ENCODE data around the gene DHRS1.

The DHRS1 gene

DNA sequence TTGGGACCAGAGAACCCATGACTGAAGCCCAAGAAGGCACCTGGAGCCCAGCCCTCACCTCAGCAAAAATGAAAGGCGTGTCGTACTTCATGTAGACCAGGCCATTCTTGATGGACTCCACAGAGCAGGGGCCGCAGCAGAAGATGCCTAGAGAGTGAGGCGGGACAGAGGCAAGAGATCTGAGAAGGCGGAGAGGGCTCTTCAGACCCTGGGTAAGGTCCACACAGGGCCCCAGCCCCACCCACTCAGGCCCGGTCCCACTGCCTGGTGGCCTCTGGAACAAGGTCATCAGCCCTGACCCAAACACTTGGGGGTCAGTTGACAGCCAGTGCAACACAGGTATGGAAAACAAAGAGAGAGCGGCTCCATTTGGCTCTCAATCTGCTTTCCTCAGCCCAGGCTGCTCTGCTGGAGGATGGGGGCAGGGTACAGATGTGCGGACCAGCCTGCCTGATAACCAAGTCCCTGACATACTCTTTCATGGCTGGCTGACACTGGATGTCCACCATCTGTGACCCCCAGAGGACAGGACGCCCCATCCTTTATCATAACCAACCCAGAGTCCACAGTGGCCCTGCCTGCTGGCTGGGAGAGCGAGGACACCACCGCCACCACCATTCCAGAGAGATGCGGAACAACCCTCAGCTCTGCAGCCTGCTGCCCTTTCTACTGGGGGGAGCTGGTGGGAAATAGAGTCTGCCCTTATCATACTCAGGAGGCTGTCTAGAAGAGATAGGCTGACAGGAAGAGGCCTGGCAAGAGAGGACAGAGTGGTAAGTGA lies 43.5 kb downstream of the DHRS1 start:
- Histone ChIP-seq H3K27ac (ENCODE audit: insufficient read depth in 1 of 2, low read depth in 1 of 2, low read length in 2 of 2, poor library complexity in 1 of 2, severe bottlenecking in 2 of 2) (no peak overlapping the region), H3K9me3 (ENCODE audit: control extremely low read depth in 1 of 5, control insufficient read depth in 4 of 5, insufficient read depth in 2 of 5, low read depth in 1 of 5, low read length in 4 of 5) (no peaks in the 10 kb centered on the region), H3K4me3 (ENCODE audit: control insufficient read depth in 1 of 7, extremely low read depth in 1 of 7, insufficient read depth in 4 of 7, low read depth in 2 of 7, low read length in 6 of 7) (no peak overlapping the region), H3K27me3 (replicated peaks in 2 of 5; ENCODE audit: control insufficient read depth in 4 of 5, insufficient read depth in 5 of 5, low read length in 4 of 5) (no peaks in the 10 kb centered on the region), H3K36me3 (ENCODE audit: control insufficient read depth in 4 of 4, insufficient read depth in 4 of 4, low read length in 3 of 4) (peaks cover 0 to 4% (median 0%) of the 10 kb centered on the region in 4 experiments), H3K4me1 (ENCODE audit: control extremely low read depth in 1 of 4, control insufficient read depth in 4 of 4, insufficient read depth in 4 of 4, low read length in 3 of 4) (no peaks in the 10 kb centered on the region)
- ChIA-PET POLR2A (interaction anchor here (1.1 kb wide), 2 partner anchors 18 to 40 kb away, joined by 3 to 4 read pairs; partner anchors contain the start of gene MDP1), CTCF (interaction anchor here (0.6 to 3.6 kb wide), 7 partner anchors 9 to 133 kb away, joined by 3 to 12 read pairs (median 4); partner anchors contain the start of genes MDP1 and TINF2)
- DNase-seq, result peak in 2 of 3 donors; percentile 23 to 58
- 99% methylated on average over 7 of the region's 12 CpGs for WGBS (ENCODE audit: insufficient coverage)

- Histone ChIP-seq H3K4me1 (ENCODE audit: control extremely low read depth in 1 of 4, control insufficient read depth in 4 of 4, insufficient read depth in 4 of 4, low read length in 3 of 4) (no peaks in the 10 kb centered on the region), H3K27me3 (replicated peaks in 2 of 5; ENCODE audit: control insufficient read depth in 4 of 5, insufficient read depth in 5 of 5, low read length in 4 of 5) (no peaks in the 10 kb centered on the region), H3K4me3 (ENCODE audit: control insufficient read depth in 1 of 7, extremely low read depth in 1 of 7, insufficient read depth in 4 of 7, low read depth in 2 of 7, low read length in 6 of 7) (no peak overlapping the region), H3K27ac (ENCODE audit: insufficient read depth in 1 of 2, low read depth in 1 of 2, low read length in 2 of 2, poor library complexity in 1 of 2, severe bottlenecking in 2 of 2) (no peak overlapping the region), H3K36me3 (ENCODE audit: control insufficient read depth in 4 of 4, insufficient read depth in 4 of 4, low read length in 3 of 4) (peaks cover 0 to 4% (median 0%) of the 10 kb centered on the region in 4 experiments), H3K9me3 (ENCODE audit: control extremely low read depth in 1 of 5, control insufficient read depth in 4 of 5, insufficient read depth in 2 of 5, low read depth in 1 of 5, low read length in 4 of 5) (no peaks in the 10 kb centered on the region)
- WGBS (ENCODE audit: insufficient coverage), result 95% methylated on average over 5 of the region's 8 CpGs
- no peak for DNase-seq
- CTCF ChIA-PET, result interaction anchor here (0.5 to 3.6 kb wide), 8 partner anchors 8 to 713 kb away, joined by 3 to 12 read pairs (median 5); partner anchors contain the start of genes MDP1 and TINF2
- POLR2A ChIA-PET, result interaction anchor here (1.1 kb wide), 1 partner anchor 17 kb away, joined by 4 read pairs; no protein-coding TSS in a partner anchor
Observed at GRCh38 chr14:24255438-24255837, 44.1 kb downstream of the DHRS1 start.

DNA sequence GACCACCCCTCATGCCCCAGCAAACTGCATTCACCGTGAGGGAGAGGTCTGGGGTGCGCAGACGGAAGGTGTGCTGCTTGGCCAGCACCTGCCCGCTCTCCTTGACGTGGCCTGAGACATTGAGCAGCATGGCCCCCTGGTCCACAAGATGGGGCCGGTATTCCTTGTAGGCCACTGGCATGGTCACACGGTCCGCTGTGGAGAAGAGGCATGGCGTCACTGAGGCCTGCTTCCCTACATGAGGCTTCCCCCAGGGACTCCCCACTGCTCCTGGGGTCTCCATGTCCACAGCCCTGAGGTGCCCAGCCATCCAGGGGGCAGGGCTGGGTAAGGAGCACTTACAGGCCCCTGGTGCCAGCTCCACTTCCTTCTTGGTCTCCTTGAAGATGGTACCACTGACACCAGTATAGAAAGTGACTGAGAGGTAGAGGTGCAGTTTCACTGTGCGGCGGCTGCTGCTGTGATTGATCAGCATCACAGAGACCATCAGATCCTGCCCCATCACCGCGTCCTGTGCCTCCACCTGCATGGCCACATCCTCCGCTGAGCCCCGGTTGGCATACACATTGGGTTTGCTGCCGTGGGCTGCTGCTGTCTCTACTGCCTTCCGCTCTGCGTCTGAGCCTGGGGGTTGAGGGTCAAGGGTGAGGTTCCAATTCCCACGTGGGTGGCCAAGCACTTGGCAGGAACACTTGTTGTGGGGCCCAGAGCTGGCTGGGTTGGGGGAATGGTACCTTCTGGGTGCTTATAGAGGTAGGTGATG lies 44.8 kb downstream of the DHRS1 start:
- Histone ChIP-seq H3K4me1 (ENCODE audit: control extremely low read depth in 1 of 4, control insufficient read depth in 4 of 4, insufficient read depth in 4 of 4, low read length in 3 of 4) (no peaks in the 10 kb centered on the region), H3K27me3 (replicated peaks in 2 of 5; ENCODE audit: control insufficient read depth in 4 of 5, insufficient read depth in 5 of 5, low read length in 4 of 5) (no peaks in the 10 kb centered on the region), H3K9me3 (ENCODE audit: control extremely low read depth in 1 of 5, control insufficient read depth in 4 of 5, insufficient read depth in 2 of 5, low read depth in 1 of 5, low read length in 4 of 5) (no peaks in the 10 kb centered on the region), H3K27ac (ENCODE audit: insufficient read depth in 1 of 2, low read depth in 1 of 2, low read length in 2 of 2, poor library complexity in 1 of 2, severe bottlenecking in 2 of 2) (no peak overlapping the region), H3K36me3 (ENCODE audit: control insufficient read depth in 4 of 4, insufficient read depth in 4 of 4, low read length in 3 of 4) (peaks cover 0 to 4% (median 0%) of the 10 kb centered on the region in 4 experiments), H3K4me3 (ENCODE audit: control insufficient read depth in 1 of 7, extremely low read depth in 1 of 7, insufficient read depth in 4 of 7, low read depth in 2 of 7, low read length in 6 of 7) (no peak overlapping the region)
- ChIA-PET POLR2A (no interaction called here), CTCF (interaction anchor here (0.5 to 4.8 kb wide), 9 partner anchors 8 to 713 kb away, joined by 3 to 27 read pairs (median 6); partner anchors contain the start of genes MDP1, RABGGTA and TINF2)
- no peak for DNase-seq
- WGBS (ENCODE audit: insufficient coverage), result 96% methylated on average over 19 of the region's 19 CpGs

DNA sequence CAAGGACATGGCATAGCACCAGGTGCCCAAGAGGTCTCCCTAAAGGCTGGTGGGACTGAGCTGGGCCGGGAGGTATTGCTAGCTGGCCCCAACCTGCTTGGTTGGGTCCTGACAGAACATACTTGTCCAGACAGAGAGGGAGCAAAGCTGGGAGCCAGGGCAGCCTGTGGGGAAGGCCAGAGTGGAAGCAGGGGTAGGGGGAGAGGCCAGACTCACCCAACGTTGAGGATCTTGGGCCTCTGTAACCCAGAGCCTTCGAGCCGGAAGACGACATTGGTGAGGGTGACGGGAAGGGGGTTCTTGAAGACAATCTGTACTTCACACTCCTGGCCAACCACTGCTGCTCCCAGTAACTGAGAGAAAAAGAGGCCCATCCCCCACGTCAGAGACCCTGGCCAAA lies 45.6 kb downstream of the DHRS1 start:
- DNase-seq, result no peak
- WGBS (ENCODE audit: insufficient coverage), result 100% methylated on average over 1 of the region's 7 CpGs
- Histone ChIP-seq H3K27me3 (replicated peaks in 2 of 5; ENCODE audit: control insufficient read depth in 4 of 5, insufficient read depth in 5 of 5, low read length in 4 of 5) (no peaks in the 10 kb centered on the region), H3K27ac (ENCODE audit: insufficient read depth in 1 of 2, low read depth in 1 of 2, low read length in 2 of 2, poor library complexity in 1 of 2, severe bottlenecking in 2 of 2) (no peak overlapping the region), H3K4me3 (ENCODE audit: control insufficient read depth in 1 of 7, extremely low read depth in 1 of 7, insufficient read depth in 4 of 7, low read depth in 2 of 7, low read length in 6 of 7) (no peak overlapping the region), H3K9me3 (ENCODE audit: control extremely low read depth in 1 of 5, control insufficient read depth in 4 of 5, insufficient read depth in 2 of 5, low read depth in 1 of 5, low read length in 4 of 5) (no peaks in the 10 kb centered on the region), H3K36me3 (ENCODE audit: control insufficient read depth in 4 of 4, insufficient read depth in 4 of 4, low read length in 3 of 4) (peaks cover 0 to 4% (median under 1%) of the 10 kb centered on the region in 4 experiments), H3K4me1 (ENCODE audit: control extremely low read depth in 1 of 4, control insufficient read depth in 4 of 4, insufficient read depth in 4 of 4, low read length in 3 of 4) (no peaks in the 10 kb centered on the region)
- CTCF ChIA-PET, result interaction anchor here (0.8 to 4.8 kb wide), 3 partner anchors 17 to 45 kb away, joined by 3 to 27 read pairs (median 13); partner anchors contain the start of genes DHRS1, NOP9 and RABGGTA
- POLR2A ChIA-PET, result no interaction called here

GRCh38 chr14:24252289-24253124 lies 47.1 kb downstream of the DHRS1 start:
- no peak overlapping the region for H3K27ac ChIP-seq (ENCODE audit: insufficient read depth in 1 of 2, low read depth in 1 of 2, low read length in 2 of 2, poor library complexity in 1 of 2, severe bottlenecking in 2 of 2)
- H3K4me1 ChIP-seq (ENCODE audit: control extremely low read depth in 1 of 4, control insufficient read depth in 4 of 4, insufficient read depth in 4 of 4, low read length in 3 of 4), result no peaks in the 10 kb centered on the region
- peaks cover 0 to 4% (median 1%) of the 10 kb centered on the region in 4 experiments for H3K36me3 ChIP-seq (ENCODE audit: control insufficient read depth in 4 of 4, insufficient read depth in 4 of 4, low read length in 3 of 4)
- no peak overlapping the region for H3K4me3 ChIP-seq (ENCODE audit: control insufficient read depth in 1 of 7, extremely low read depth in 1 of 7, insufficient read depth in 4 of 7, low read depth in 2 of 7, low read length in 6 of 7)
- no peaks in the 10 kb centered on the region for H3K27me3 ChIP-seq (replicated peaks in 2 of 5; ENCODE audit: control insufficient read depth in 4 of 5, insufficient read depth in 5 of 5, low read length in 4 of 5)
- ChIA-PET POLR2A (interaction anchor here (0.6 to 0.9 kb wide), 2 partner anchors 45 to 77 kb away, joined by 3 read pairs; no protein-coding TSS in a partner anchor), CTCF (interaction anchor here (1.0 to 4.8 kb wide), 11 partner anchors 10 to 179 kb away, joined by 3 to 27 read pairs (median 5); partner anchors contain the start of genes CIDEB, DHRS1, NOP9 and RABGGTA)
- H3K9me3 ChIP-seq (ENCODE audit: control extremely low read depth in 1 of 5, control insufficient read depth in 4 of 5, insufficient read depth in 2 of 5, low read depth in 1 of 5, low read length in 4 of 5), result no peaks in the 10 kb centered on the region
- DNase-seq, result no peak
- WGBS (ENCODE audit: insufficient coverage), result 98% methylated on average over 8 of the region's 11 CpGs

GRCh38 chr14:24251880-24252288 lies 47.7 kb downstream of the DHRS1 start:
- Histone ChIP-seq H3K4me1 (ENCODE audit: control extremely low read depth in 1 of 4, control insufficient read depth in 4 of 4, insufficient read depth in 4 of 4, low read length in 3 of 4) (no peaks in the 10 kb centered on the region), H3K27ac (ENCODE audit: insufficient read depth in 1 of 2, low read depth in 1 of 2, low read length in 2 of 2, poor library complexity in 1 of 2, severe bottlenecking in 2 of 2) (no peak overlapping the region), H3K27me3 (replicated peaks in 2 of 5; ENCODE audit: control insufficient read depth in 4 of 5, insufficient read depth in 5 of 5, low read length in 4 of 5) (no peaks in the 10 kb centered on the region), H3K4me3 (ENCODE audit: control insufficient read depth in 1 of 7, extremely low read depth in 1 of 7, insufficient read depth in 4 of 7, low read depth in 2 of 7, low read length in 6 of 7) (no peak overlapping the region), H3K36me3 (ENCODE audit: control insufficient read depth in 4 of 4, insufficient read depth in 4 of 4, low read length in 3 of 4) (peaks cover 0 to 4% (median 1%) of the 10 kb centered on the region in 4 experiments), H3K9me3 (ENCODE audit: control extremely low read depth in 1 of 5, control insufficient read depth in 4 of 5, insufficient read depth in 2 of 5, low read depth in 1 of 5, low read length in 4 of 5) (no peaks in the 10 kb centered on the region)
- WGBS (ENCODE audit: insufficient coverage), result 83% methylated on average over 1 of the region's 1 CpG
- no peak for DNase-seq
- ChIA-PET POLR2A (interaction anchor here (0.9 to 1.0 kb wide), 2 partner anchors 19 to 45 kb away, joined by 3 read pairs; partner anchors contain the start of gene RABGGTA), CTCF (interaction anchor here (1.0 to 4.8 kb wide), 11 partner anchors 9 to 179 kb away, joined by 3 to 27 read pairs (median 5); partner anchors contain the start of genes CIDEB, DHRS1, NOP9 and RABGGTA)

Data from common myeloid progenitor, CD34-positive (primary cell).